GM18507 (cell line): Measurements from ENCODE around the gene TMTC2.
"Not testable (repeated sequence)": the region's sequence is repeated elsewhere in the genome, so short reads cannot be mapped to it uniquely, and the experiment has no call there.

Experiments
- DNase-seq: peaks from one replicate; pipeline ENCODE4 v3.0.0; 2011; ENCODE audit warnings: low read depth; ENCODE audit not compliant: insufficient read length; ENCODE audit errors: extremely low spot score
- FAIRE-seq: peaks from 2 replicates; lab custom pipeline; 2011; peaks lifted over from hg19 to GRCh38; lab: Jason Lieb, UNC

The TMTC2 gene

GRCh38 chr12:82765971-82766705 is 79.4 kb downstream of the TMTC2 start:
- DNase-seq (no peak), FAIRE-seq (no peak)

- no peak for FAIRE-seq
- DNase-seq = no peak
Observed at GRCh38 chr12:82774666-82775065, 88.0 kb downstream of the TMTC2 start.

- no peak for DNase-seq
- FAIRE-seq = no peak
Observed at GRCh38 chr12:82780517-82780916, 93.8 kb downstream of the TMTC2 start.

- DNase-seq (no peak), FAIRE-seq (no peak)
Observed at GRCh38 chr12:82781309-82781997, 94.7 kb downstream of the TMTC2 start.

- DNase-seq (no peak), FAIRE-seq (no peak)
Observed at GRCh38 chr12:82783435-82783834, 96.7 kb downstream of the TMTC2 start.

GRCh38 chr12:82787016-82787415 is 100.3 kb downstream of the TMTC2 start:
- no peak for FAIRE-seq

GRCh38 chr12:82788594-82788993 is 101.9 kb downstream of the TMTC2 start:
- FAIRE-seq = no peak
- no peak for DNase-seq

More at GRCh38 chr12:82787016-82787415, 100.3 kb downstream of the TMTC2 start:
- DNase-seq = no peak

- FAIRE-seq = no peak
- DNase-seq = no peak
Observed at GRCh38 chr12:82789674-82790073, 103.0 kb downstream of the TMTC2 start.

DNA sequence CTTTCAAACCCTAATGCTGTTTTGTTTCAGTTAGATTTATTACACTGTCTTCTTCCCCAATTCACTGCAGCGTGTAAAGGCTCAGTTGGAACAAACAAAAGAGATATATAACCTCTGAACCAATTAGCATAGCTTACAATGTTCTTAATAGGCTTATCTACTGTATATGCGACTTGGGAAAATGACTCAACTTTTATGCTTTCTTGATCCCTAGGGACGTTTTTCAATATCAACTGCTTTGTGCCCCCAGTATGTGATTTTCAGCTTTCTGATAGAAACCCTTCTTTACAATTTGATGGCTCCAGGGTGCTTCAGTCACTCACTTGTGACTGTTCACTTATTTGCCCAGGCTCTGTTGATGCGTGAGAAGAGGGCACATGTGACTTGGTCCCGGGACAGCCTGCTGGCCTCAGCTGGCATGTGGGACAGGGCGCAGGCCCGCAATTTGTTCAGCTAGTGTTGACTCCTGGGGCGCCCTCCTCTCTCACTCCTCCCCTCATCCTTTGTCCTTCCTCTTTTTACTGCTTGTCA is 107.1 kb downstream of the TMTC2 start:
- FAIRE-seq (no peak), DNase-seq (no peak)

DNA sequence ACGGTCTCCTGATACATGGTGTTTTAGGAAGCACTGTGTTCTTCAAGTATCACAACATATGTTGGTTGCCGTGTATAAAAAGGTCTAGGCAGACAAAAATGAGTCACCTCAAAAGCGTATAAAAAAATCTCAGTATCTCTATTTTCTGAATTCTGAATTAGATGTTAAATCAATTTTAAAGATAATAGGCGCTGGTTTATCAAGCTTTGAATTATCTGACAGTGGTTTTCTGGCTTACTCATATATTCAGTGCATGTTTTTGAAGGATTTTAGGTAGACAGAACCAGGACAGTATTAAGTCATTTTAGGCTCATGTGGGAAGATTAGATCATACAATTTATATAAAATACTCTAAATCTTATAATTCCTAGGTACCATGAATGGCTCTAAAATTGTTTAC is 110.8 kb downstream of the TMTC2 start:
- FAIRE-seq = no peak

GRCh38 chr12:82800185-82800584 is 113.5 kb downstream of the TMTC2 start:
- DNase-seq (no peak), FAIRE-seq (no peak)

More for the DNA sequence above, 110.8 kb downstream of the TMTC2 start:
- DNase-seq = no peak

- DNase-seq = no peak
- FAIRE-seq = no peak
Observed at GRCh38 chr12:82801951-82802610, 115.4 kb downstream of the TMTC2 start.

- DNase-seq = no peak
- no peak for FAIRE-seq
Observed at GRCh38 chr12:82803201-82803600, 116.5 kb downstream of the TMTC2 start.

DNA sequence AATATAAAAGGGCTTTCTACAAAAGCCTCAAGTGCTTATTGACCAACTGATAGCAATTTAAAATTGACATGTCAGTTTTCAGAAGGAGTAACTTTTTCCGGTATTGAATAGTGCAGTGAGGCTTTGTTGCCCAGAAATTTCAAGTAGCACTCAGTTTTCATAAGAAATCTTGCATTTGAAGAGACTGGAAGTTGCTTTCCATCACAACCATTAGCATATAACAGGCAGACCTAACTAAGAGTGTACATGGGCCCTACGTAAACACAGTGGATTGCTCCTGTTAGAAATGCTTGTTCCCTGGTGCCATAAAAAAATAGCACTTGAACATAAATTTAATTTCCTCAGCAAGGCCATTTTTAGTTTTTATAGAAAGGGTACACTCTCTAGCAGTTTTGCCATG is 117.9 kb downstream of the TMTC2 start:
- no peak for DNase-seq
- FAIRE-seq = no peak

- not testable (repeated sequence) for DNase-seq, FAIRE-seq
Observed at GRCh38 chr12:82805004-82805403, 118.3 kb downstream of the TMTC2 start.

DNA sequence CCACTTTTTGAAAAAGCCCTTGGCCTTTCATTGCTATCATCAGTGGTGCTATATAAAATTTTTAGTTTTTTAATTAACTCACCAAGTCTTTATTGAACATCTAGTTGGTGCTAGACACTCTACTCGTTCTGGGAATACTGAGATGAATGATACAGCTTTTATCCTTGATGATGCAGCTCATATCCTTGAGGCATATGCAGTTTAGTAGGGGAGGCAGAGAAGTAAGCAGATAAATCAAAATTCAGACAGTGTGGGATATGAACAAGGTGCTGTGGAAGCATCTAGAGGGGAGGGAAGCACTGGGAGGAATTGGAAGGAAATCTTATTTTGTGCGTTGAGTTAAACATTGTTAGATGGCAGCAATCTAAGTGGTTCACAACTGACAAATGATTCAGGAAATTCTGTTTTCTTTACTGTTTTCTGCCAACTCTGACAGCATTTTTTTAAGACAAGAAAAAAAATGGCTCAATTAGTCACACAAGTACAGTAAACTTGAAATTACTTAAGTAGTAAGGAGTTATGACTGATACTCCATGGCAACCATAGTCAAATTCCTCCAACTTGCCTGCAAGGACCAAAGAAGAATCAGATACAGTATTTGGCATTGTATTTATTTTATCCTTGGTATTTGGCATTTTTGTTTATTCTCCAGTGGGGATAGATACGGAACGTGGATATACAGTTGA is 119.2 kb downstream of the TMTC2 start:
- no peak for FAIRE-seq

DNA sequence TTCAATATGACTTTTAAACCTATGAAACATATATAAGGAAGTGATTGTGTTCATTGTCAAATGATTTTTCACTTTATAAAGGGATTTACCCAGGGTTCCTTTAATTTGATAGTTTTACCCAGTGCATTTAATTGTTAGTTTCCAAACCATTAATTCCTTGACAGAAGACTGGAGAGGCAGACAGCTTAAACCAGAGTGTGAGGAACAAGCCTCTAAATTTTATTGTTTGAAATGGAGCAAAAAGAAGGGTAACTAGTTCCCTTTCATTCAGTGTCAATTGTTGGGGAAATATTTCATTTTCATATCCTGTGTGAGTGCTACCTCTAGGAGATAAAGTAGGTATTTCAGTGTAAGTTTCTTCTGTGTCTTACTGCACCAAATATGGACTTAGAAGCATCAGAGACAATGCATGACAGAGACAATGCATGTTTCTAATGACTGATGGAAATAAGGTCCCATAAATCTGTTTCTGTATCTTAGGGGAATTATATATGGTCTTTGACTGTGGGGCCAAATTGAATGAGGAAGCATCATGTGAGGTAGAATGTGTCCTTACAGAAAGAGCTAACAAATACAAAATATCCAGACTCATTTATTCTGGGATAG is 120.5 kb downstream of the TMTC2 start:
- DNase-seq (no peak), FAIRE-seq (no peak)

More for the DNA sequence above, 119.2 kb downstream of the TMTC2 start:
- no peak for DNase-seq

GRCh38 chr12:82810568-82810967 is 123.9 kb downstream of the TMTC2 start:
- no peak for FAIRE-seq

GRCh38 chr12:82817368-82817767 is 130.7 kb downstream of the TMTC2 start:
- FAIRE-seq = no peak
- DNase-seq = no peak

More at GRCh38 chr12:82810568-82810967, 123.9 kb downstream of the TMTC2 start:
- no peak for DNase-seq
